Activated CD4-positive, alpha-beta T cell treated with anti-CD3 and anti-CD28 coated beads, Interleukin-2, amount 10 ng/mL, durations not matched to agents 24 days and 14 days (primary cell): ENCODE results near the gene SAMD4B. TPM values are rescaled to one million over a fixed set of nuclear protein-coding genes. Genes with fewer than 3 reads are reported as not detected.

Experiments
- DNase-seq: peaks from one replicate; pipeline ENCODE4 v3.0.0; 2022
- H3K27ac Mint-ChIP-seq: one replicate; pipeline ENCODE4 v1.8.0; 2022; ENCODE audit warnings: mild to moderate bottlenecking, mixed read lengths
- H3K27me3 Mint-ChIP-seq: one replicate; pipeline ENCODE4 v1.8.0; 2022; ENCODE audit warnings: mixed read lengths
- H3K36me3 Mint-ChIP-seq: one replicate; pipeline ENCODE4 v1.8.0; 2022; ENCODE audit warnings: low read depth, mild to moderate bottlenecking, mixed read lengths
- H3K4me1 Mint-ChIP-seq: one replicate; pipeline ENCODE4 v1.8.0; 2021; ENCODE audit warnings: mixed read lengths
- H3K4me3 Mint-ChIP-seq: one replicate; pipeline ENCODE4 v1.8.0; 2022; ENCODE audit warnings: mild to moderate bottlenecking, moderate library complexity, mixed read lengths
- H3K9me3 Mint-ChIP-seq: one replicate; pipeline ENCODE4 v1.8.0; 2021; ENCODE audit warnings: mixed read lengths
- intact Hi-C: fragments of 100-400 bp; cut with micrococcal nuclease; formaldehyde crosslinking; loops from one replicate; pipeline ENCODE4 v1.15.1; 2023
- total RNA-seq: library from RNA; stranded (reverse); gene quantifications from 2 replicates; pipeline ENCODE4 v1.2.3, GENCODE V29; 2022

Gene SAMD4B
- total RNA-seq, 1 donor from 2014 or later, result 68.9 TPM

- H3K27me3 Mint-ChIP-seq, result no peaks in the 10 kb centered on the region
- peaks cover 27% of the 10 kb centered on the region for H3K4me1 Mint-ChIP-seq
- peak overlapping the region; percentile 98 for H3K4me3 Mint-ChIP-seq
- peaks cover 47% of the 10 kb centered on the region for H3K36me3 Mint-ChIP-seq
- no peak for DNase-seq
- peak overlapping the region; percentile 97 for H3K27ac Mint-ChIP-seq
- H3K9me3 Mint-ChIP-seq, result no peaks in the 10 kb centered on the region
- intact Hi-C loops, result loop anchor here (2.0 kb wide), 2 partner anchors 39 to 41 kb away; no protein-coding TSS in a partner anchor
Measured at GRCh38 chr19:39389631-39390414, 47.6 kb downstream of the SAMD4B start.

- Mint-ChIP-seq H3K4me3 (peak overlapping the region; percentile 98), H3K27me3 (no peaks in the 10 kb centered on the region), H3K9me3 (no peaks in the 10 kb centered on the region), H3K4me1 (peaks cover 28% of the 10 kb centered on the region), H3K27ac (peak overlapping the region; percentile 97), H3K36me3 (peaks cover 49% of the 10 kb centered on the region)
- DNase-seq, result no peak
- intact Hi-C loops, result loop anchor here (2.0 kb wide), 2 partner anchors 40 kb away; no protein-coding TSS in a partner anchor
Measured at GRCh38 chr19:39390451-39390750, 48.2 kb downstream of the SAMD4B start.

GRCh38 chr19:39390751-39391437, 48.7 kb downstream of the SAMD4B start, which contains the start of the genes MED29 and PAF1:
TSS of gene MED29 (plus strand) at chr19:39391378. CDS start at chr19:39391423, 45 bp downstream.
TSS of gene PAF1 (minus strand) at chr19:39391106. CDS start at chr19:39390864, 242 bp downstream.
- Mint-ChIP-seq H3K27ac (peak within 1 kb of the TSS; percentile 97), H3K36me3 (peaks cover 47% of the 10 kb centered on the region), H3K4me3 (peak within 1 kb of the TSS; percentile 98), H3K4me1 (peaks cover 28% of the 10 kb centered on the region), H3K27me3 (no peaks in the 10 kb centered on the region), H3K9me3 (no peaks in the 10 kb centered on the region)
- peak; percentile 99 for DNase-seq
- intact Hi-C loops, result loop anchor here (1.0 to 2.0 kb wide), 7 partner anchors 21 to 461 kb away; partner anchors contain the start of genes MRPS12, PLEKHG2, SAMD4B and SARS2

- H3K4me1 Mint-ChIP-seq, result peaks cover 51% of the 10 kb centered on the region
- peak; percentile 98 for DNase-seq
- H3K4me3 Mint-ChIP-seq, result peak overlapping the region; percentile 60
- H3K9me3 Mint-ChIP-seq, result no peaks in the 10 kb centered on the region
- no peaks in the 10 kb centered on the region for H3K27me3 Mint-ChIP-seq
- intact Hi-C loops, result loop anchor here (1.0 kb wide), 2 partner anchors 14 to 135 kb away; partner anchors contain the start of gene EID2B
- peaks cover 26% of the 10 kb centered on the region for H3K36me3 Mint-ChIP-seq
- peak overlapping the region; percentile 90 for H3K27ac Mint-ChIP-seq
Measured at GRCh38 chr19:39397360-39398296, 55.4 kb downstream of the SAMD4B start.

GRCh38 chr19:39398297-39398864, 56.2 kb downstream of the SAMD4B start:
- Mint-ChIP-seq H3K4me1 (peaks cover 54% of the 10 kb centered on the region), H3K27me3 (no peaks in the 10 kb centered on the region), H3K36me3 (peaks cover 24% of the 10 kb centered on the region), H3K4me3 (peak overlapping the region; percentile 60), H3K27ac (peak overlapping the region; percentile 90), H3K9me3 (no peaks in the 10 kb centered on the region)
- peak; percentile 84 for DNase-seq
- intact Hi-C loops, result no loop called here

- H3K36me3 Mint-ChIP-seq, result peaks cover 18% of the 10 kb centered on the region
- DNase-seq, result no peak
- H3K4me1 Mint-ChIP-seq, result peaks cover 57% of the 10 kb centered on the region
- H3K9me3 Mint-ChIP-seq, result no peaks in the 10 kb centered on the region
- H3K27me3 Mint-ChIP-seq, result no peaks in the 10 kb centered on the region
- intact Hi-C loops, result no loop called here
- no peak overlapping the region for H3K4me3 Mint-ChIP-seq
- peak overlapping the region; percentile 38 for H3K27ac Mint-ChIP-seq
Measured at GRCh38 chr19:39399668-39400050, 57.4 kb downstream of the SAMD4B start.

GRCh38 chr19:39400061-39400460, 57.8 kb downstream of the SAMD4B start:
- intact Hi-C loops, result no loop called here
- H3K9me3 Mint-ChIP-seq, result no peaks in the 10 kb centered on the region
- DNase-seq, result no peak

GRCh38 chr19:39401070-39401548, 58.9 kb downstream of the SAMD4B start:
- peaks cover 11% of the 10 kb centered on the region for H3K36me3 Mint-ChIP-seq
- peak overlapping the region; percentile 91 for H3K27ac Mint-ChIP-seq
- peak overlapping the region; percentile 87 for H3K4me3 Mint-ChIP-seq
- H3K9me3 Mint-ChIP-seq, result no peaks in the 10 kb centered on the region
- DNase-seq, result no peak
- H3K27me3 Mint-ChIP-seq, result no peaks in the 10 kb centered on the region
- intact Hi-C loops, result no loop called here
- peaks cover 57% of the 10 kb centered on the region for H3K4me1 Mint-ChIP-seq

More at GRCh38 chr19:39400061-39400460, 57.8 kb downstream of the SAMD4B start:
- Mint-ChIP-seq H3K27ac (peak overlapping the region; percentile 38), H3K4me1 (peaks cover 56% of the 10 kb centered on the region), H3K36me3 (peaks cover 17% of the 10 kb centered on the region), H3K27me3 (no peaks in the 10 kb centered on the region), H3K4me3 (no peak overlapping the region)

GRCh38 chr19:39401549-39402345, 59.5 kb downstream of the SAMD4B start:
- Mint-ChIP-seq H3K27me3 (no peaks in the 10 kb centered on the region), H3K4me3 (peak overlapping the region; percentile 87), H3K27ac (peak overlapping the region; percentile 91), H3K9me3 (no peaks in the 10 kb centered on the region), H3K36me3 (peaks cover 11% of the 10 kb centered on the region), H3K4me1 (peaks cover 60% of the 10 kb centered on the region)
- peak; percentile 92 for DNase-seq
- intact Hi-C loops, result no loop called here

- no peaks in the 10 kb centered on the region for H3K9me3 Mint-ChIP-seq
- intact Hi-C loops, result no loop called here
- peaks cover 15% of the 10 kb centered on the region for H3K36me3 Mint-ChIP-seq
- DNase-seq, result peak; percentile 96
- H3K4me1 Mint-ChIP-seq, result peaks cover 57% of the 10 kb centered on the region
- H3K27ac Mint-ChIP-seq, result peak overlapping the region; percentile 91
- H3K4me3 Mint-ChIP-seq, result peak overlapping the region; percentile 87
- no peaks in the 10 kb centered on the region for H3K27me3 Mint-ChIP-seq
Measured at GRCh38 chr19:39402346-39403300, 60.4 kb downstream of the SAMD4B start.
